Measurements from ENCODE around the gene AFF1. TPM values are rescaled to one million over a fixed set of nuclear protein-coding genes. Genes with fewer than 3 reads are reported as not detected.

AFF1 gene
- 7.0 to 12.0 TPM (median 10.0 TPM) in 5 replicates for total RNA-seq (2022; extraction: Qiagen RNA extraction; ENCODE audit: low read depth)

GRCh38 chr4:86934771-86935565 lies at the start of gene AFF1:
TSS of gene AFF1 (plus strand) at chr4:86935011. CDS start at chr4:86948534, 13,523 bp downstream.

GRCh38 chr4:86891762-86892635 lies 42.8 kb upstream of the AFF1 start, which contains the start of gene C4orf36:
TSS of gene C4orf36 (minus strand) at chr4:86892422. CDS start at chr4:86891520, 902 bp downstream.

Other genes with a start within 250 kb of the AFF1 start
- not detected in 5 replicates for gene SLC10A6, start 85.6 kb upstream of the AFF1 start, total RNA-seq (2022; extraction: Qiagen RNA extraction; ENCODE audit: low read depth)
- 0.45 to 1.2 TPM (median 1.0 TPM) in 5 replicates for gene C4orf36, start 42.6 kb upstream of the AFF1 start, total RNA-seq (2022; extraction: Qiagen RNA extraction; ENCODE audit: low read depth)

Measured in A549 treated with CpdA at 1 μM for 4 hours (cell line).